Neural crest cell (in vitro differentiated cells): ENCODE data around the gene SLIT3. TPM values are rescaled to one million over a fixed set of nuclear protein-coding genes. Genes with fewer than 3 reads are reported as not detected.

Experiments used
- DNase-seq: peaks from one replicate; pipeline ENCODE4 v3.0.0; 2021; ENCODE audit warnings: low read depth, mixed read lengths, low spot score
- H3K27ac Mint-ChIP-seq: one replicate; pipeline ENCODE4 v1.8.0; 2021; ENCODE audit warnings: mild to moderate bottlenecking, mixed read lengths; ENCODE audit not compliant: unreplicated experiment
- H3K27me3 Mint-ChIP-seq: 2 replicates; pipeline ENCODE4 v1.8.0; 2021; ENCODE audit warnings: low read depth, mild to moderate bottlenecking, mixed read lengths
- H3K36me3 Mint-ChIP-seq: 2 replicates; pipeline ENCODE4 v1.8.0; 2021; ENCODE audit warnings: low read depth, mild to moderate bottlenecking, mixed read lengths
- H3K4me1 Mint-ChIP-seq: 2 replicates; pipeline ENCODE4 v1.8.0; 2021; ENCODE audit warnings: mixed read lengths
- H3K4me3 Mint-ChIP-seq: one replicate; pipeline ENCODE4 v1.8.0; 2021; ENCODE audit warnings: mild to moderate bottlenecking, mixed read lengths
- H3K9me3 Mint-ChIP-seq: 2 replicates; pipeline ENCODE4 v1.8.0; 2021; ENCODE audit warnings: mixed read lengths
- total RNA-seq: library from RNA; stranded (reverse); gene quantifications from 2 replicates; pipeline ENCODE4 v1.2.1, GENCODE V29; 2021
- TF ChIP-seq, protein P1 (sequence below): fragments of 200-600 bp; sonication (generic); conservative IDR thresholded peaks from 2 replicates; pipeline ENCODE4 v1.5.0; 2021; ENCODE audit warnings: antibody characterized with exemption, mild to moderate bottlenecking

Gene SLIT3
- total RNA-seq, 1 donor from 2014 or later: 13.3 TPM

DNA sequence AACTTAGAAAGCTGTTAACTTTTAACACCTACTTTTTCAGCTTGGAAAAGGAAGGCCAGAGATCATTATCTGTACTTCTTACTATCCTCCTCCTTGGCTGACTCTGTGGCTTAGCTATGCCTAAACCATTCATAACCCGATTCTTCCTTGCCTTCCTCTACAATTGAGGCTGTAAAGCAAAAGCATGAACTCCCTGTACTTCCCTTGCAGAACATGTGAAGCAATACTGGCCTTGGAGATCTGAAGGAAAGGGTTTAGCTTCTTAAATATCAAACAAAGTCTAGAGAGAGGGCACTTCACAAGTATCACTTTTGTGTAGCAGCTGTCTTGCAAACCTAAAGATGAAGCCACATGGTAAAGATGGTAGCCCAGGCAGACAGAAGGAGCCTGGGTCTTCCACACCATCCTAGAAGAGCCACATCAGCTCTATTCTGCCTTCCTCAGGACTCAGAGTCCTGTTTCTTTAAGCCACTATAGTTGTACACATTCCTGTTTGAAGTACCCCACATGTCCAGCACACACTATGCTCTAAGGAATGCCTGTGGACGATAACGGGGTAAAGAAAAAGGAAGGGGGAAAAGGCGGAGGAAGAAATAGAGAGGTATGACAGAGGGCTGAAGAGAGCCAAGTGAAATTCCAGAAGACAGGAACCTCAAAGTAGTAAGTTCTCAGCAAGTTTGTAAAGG lies 169.2 kb downstream of the SLIT3 start:
- Mint-ChIP-seq H3K36me3 (no peaks in the 10 kb centered on the region), H3K4me3 (no peak overlapping the region), H3K4me1 (peaks cover 9% of the 10 kb centered on the region), H3K27me3 (no peaks in the 10 kb centered on the region), H3K9me3 (no peaks in the 10 kb centered on the region), H3K27ac (no peak overlapping the region)
- no peak for DNase-seq
- TF ChIP-seq, protein P1, sequence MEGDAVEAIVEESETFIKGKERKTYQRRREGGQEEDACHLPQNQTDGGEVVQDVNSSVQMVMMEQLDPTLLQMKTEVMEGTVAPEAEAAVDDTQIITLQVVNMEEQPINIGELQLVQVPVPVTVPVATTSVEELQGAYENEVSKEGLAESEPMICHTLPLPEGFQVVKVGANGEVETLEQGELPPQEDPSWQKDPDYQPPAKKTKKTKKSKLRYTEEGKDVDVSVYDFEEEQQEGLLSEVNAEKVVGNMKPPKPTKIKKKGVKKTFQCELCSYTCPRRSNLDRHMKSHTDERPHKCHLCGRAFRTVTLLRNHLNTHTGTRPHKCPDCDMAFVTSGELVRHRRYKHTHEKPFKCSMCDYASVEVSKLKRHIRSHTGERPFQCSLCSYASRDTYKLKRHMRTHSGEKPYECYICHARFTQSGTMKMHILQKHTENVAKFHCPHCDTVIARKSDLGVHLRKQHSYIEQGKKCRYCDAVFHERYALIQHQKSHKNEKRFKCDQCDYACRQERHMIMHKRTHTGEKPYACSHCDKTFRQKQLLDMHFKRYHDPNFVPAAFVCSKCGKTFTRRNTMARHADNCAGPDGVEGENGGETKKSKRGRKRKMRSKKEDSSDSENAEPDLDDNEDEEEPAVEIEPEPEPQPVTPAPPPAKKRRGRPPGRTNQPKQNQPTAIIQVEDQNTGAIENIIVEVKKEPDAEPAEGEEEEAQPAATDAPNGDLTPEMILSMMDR: no peak

DNA sequence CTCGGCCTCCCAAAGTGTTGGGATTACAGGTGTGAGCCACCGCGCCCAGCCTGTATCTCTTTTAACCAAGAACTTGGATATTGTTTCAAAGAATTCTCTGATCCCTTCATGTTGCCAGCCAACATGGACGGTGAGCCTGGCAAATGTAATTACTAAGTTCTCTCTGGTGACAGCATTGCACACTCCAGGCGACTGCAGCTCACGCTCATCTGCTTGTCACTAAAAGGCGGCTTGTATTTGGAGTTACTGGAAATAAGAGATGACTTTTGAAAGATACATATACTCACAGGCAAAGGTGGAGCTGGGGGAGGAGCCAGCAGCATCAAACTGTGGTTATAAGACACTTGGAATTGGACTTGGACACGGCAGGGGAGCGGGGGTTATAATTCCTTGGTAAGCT lies 172.3 kb downstream of the SLIT3 start:
- H3K4me1 Mint-ChIP-seq: peaks cover 22% of the 10 kb centered on the region
- TF ChIP-seq, protein P1: no peak

DNA sequence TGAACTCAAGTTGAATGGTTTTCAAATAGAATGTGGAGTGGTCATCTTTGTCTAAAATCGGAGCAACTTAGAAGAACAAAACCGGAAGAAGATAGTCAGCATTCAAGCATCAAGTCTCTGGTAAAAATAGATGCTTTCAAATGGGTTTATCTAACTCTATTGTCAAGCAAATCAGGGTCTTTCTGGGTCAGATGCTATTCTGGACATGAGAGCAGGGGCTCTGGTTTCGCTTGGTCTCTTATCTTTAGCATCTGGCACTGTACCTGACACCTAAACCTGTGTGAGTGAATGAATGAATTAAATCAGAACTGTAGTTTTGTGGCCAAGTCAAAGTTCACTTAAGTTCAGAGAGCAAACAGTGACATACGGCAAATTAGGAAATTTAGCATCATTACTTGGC lies 173.5 kb downstream of the SLIT3 start:
- Mint-ChIP-seq H3K9me3 (no peaks in the 10 kb centered on the region), H3K4me3 (no peak overlapping the region), H3K36me3 (no peaks in the 10 kb centered on the region), H3K27me3 (no peaks in the 10 kb centered on the region), H3K27ac (peak overlapping the region; percentile 97), H3K4me1 (peaks cover 22% of the 10 kb centered on the region)
- DNase-seq: no peak
- TF ChIP-seq, protein P1: no peak

More for the DNA sequence above, 172.3 kb downstream of the SLIT3 start:
- no peaks in the 10 kb centered on the region for H3K36me3 Mint-ChIP-seq
- no peaks in the 10 kb centered on the region for H3K27me3 Mint-ChIP-seq
- H3K4me3 Mint-ChIP-seq: no peak overlapping the region
- H3K27ac Mint-ChIP-seq: no peak overlapping the region
- no peak for DNase-seq
- no peaks in the 10 kb centered on the region for H3K9me3 Mint-ChIP-seq

DNA sequence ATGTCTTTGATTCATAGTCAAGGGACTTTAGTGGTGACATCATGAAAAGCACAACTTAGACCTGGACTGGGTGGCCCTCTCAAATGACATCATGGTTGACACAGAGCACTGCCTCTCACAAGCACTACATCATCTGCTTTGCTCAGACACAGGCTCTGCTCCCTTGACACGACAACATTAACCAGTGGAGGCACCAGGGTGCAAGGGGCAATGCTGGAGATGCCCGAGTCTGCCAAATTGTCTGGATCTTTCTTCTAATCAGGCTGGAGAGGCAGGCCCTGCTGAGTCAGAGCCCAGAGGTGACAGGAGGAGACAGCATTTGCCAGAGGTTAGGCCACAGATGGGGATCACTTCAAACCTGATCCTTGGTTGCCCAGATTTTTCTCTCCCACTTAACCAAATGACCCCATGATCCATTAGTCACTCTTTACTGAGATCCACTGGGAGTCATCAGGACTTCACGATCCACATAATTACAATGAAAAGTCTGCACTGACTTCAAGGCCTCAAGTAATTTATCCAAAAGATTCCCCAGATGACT lies 174.4 kb downstream of the SLIT3 start:
- H3K36me3 Mint-ChIP-seq: no peaks in the 10 kb centered on the region
- TF ChIP-seq, protein P1: no peak
- H3K27me3 Mint-ChIP-seq: no peaks in the 10 kb centered on the region
- no peaks in the 10 kb centered on the region for H3K9me3 Mint-ChIP-seq
- H3K4me1 Mint-ChIP-seq: peaks cover 22% of the 10 kb centered on the region
- DNase-seq: no peak
- peak overlapping the region; percentile 68 for H3K27ac Mint-ChIP-seq
- no peak overlapping the region for H3K4me3 Mint-ChIP-seq

DNA sequence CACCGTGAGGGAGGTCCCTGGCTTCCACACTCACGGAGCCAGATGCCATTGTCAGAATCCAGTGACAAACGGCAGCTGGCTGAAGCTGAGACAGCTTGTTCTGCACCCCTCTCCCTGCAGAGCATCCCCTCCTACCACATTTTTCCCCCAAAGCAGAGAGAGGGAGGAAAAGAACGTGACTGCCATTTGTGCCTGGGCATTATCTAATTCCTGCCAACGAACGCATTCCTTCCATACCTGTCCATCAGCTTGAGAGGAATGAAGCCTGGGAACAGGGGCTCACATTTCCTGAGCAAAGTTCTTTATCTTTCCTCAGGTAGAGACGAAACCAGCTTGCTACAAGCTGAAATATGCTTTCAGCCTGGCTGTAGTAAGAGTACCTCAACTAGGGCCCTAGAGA lies 175.4 kb downstream of the SLIT3 start:
- Mint-ChIP-seq H3K4me1 (peaks cover 22% of the 10 kb centered on the region), H3K27me3 (no peaks in the 10 kb centered on the region), H3K9me3 (no peaks in the 10 kb centered on the region), H3K4me3 (no peak overlapping the region), H3K36me3 (no peaks in the 10 kb centered on the region), H3K27ac (no peak overlapping the region)
- TF ChIP-seq, protein P1: no peak
- DNase-seq: no peak
